ENCODE results near the gene MAPKBP1.

DNA sequence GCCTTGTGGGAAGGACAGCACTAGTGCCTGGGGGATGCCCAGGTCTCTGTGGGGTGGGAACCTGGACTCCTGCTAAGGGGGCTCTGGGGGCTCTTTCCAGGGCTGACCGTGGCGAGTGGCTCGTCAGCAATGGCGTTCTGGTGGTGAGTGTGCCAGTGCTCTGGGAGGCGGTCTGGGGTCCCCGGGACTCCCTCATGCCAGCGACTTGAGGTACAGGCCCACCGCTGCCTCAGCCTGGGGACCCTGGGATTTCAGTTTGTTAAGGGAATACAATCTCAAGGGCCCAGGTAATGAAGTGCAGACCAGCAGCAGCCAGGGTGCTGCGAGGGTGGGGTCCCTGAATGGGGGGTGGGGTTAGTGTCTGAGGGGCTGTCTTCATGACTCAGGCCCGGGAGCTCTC, 66.8 kb downstream of the MAPKBP1 start:
- TF ChIP-seq, protein P1, sequence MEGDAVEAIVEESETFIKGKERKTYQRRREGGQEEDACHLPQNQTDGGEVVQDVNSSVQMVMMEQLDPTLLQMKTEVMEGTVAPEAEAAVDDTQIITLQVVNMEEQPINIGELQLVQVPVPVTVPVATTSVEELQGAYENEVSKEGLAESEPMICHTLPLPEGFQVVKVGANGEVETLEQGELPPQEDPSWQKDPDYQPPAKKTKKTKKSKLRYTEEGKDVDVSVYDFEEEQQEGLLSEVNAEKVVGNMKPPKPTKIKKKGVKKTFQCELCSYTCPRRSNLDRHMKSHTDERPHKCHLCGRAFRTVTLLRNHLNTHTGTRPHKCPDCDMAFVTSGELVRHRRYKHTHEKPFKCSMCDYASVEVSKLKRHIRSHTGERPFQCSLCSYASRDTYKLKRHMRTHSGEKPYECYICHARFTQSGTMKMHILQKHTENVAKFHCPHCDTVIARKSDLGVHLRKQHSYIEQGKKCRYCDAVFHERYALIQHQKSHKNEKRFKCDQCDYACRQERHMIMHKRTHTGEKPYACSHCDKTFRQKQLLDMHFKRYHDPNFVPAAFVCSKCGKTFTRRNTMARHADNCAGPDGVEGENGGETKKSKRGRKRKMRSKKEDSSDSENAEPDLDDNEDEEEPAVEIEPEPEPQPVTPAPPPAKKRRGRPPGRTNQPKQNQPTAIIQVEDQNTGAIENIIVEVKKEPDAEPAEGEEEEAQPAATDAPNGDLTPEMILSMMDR (conservative IDR thresholded peaks at IDR 0.05; ENCODE audit: low read length): no peak
- TF ChIP-seq EZH2phosphoT487 (IDR thresholded peaks at IDR 0.05; ENCODE audit: borderline replicate concordance, low read depth, low read length): no peak
